Ovary (tissue), 9 donors: Measurements from ENCODE around the gene PPM1E. TPM values are rescaled to one million over a fixed set of nuclear protein-coding genes. Genes with fewer than 3 reads are reported as not detected.

Experiments
- DNase-seq, 5 donors: peaks; one replicate each; pipeline ENCODE4 v3.0.0-alpha.2; 2019 to 2020
- H3K27ac ChIP-seq, 2 donors: fragments of 200-600 bp; one replicate each; pipeline versions ENCODE4 v1.5.1 to v1.8.0; 2019 to 2022
- H3K27me3 ChIP-seq: fragments of 200-600 bp; one replicate; pipeline ENCODE4 v1.8.0; 2022
- H3K36me3 ChIP-seq: fragments of 200-600 bp; sonication (generic); one replicate; pipeline ENCODE4 v1.5.1; 2019
- H3K4me1 ChIP-seq: one replicate; pipeline ENCODE4 v1.8.1; 2013; ENCODE audit warnings: mild to moderate bottlenecking, moderate library complexity; ENCODE audit not compliant: insufficient read depth
- H3K4me3 ChIP-seq: fragments of 200-600 bp; sonication (generic); one replicate; pipeline ENCODE4 v1.5.1; 2017
- H3K9me3 ChIP-seq, 2 donors: fragments of 200-600 bp in 1 of 2; sonication (generic) in 1 of 2; one replicate each; pipeline versions ENCODE4 v1.5.1 to v1.8.1; 2013 to 2019; ENCODE audit warnings: mild to moderate bottlenecking in 1 of 2, moderate library complexity in 1 of 2
- EP300 ChIP-seq: sonication (generic); formaldehyde crosslinking; IDR thresholded peaks from one replicate; pipeline ENCODE4 v1.6.1; 2017; ENCODE audit warnings: antibody characterized with exemption
- POLR2A ChIP-seq: fragments of 450-650 bp; IDR thresholded peaks from one replicate; pipeline ENCODE4 v1.6.1; 2017; ENCODE audit warnings: antibody characterized with exemption, mild to moderate bottlenecking, moderate library complexity
- WGBS, 3 donors: extraction: QIAGEN DNeasy Blood & Tissue Kit in 1 of 3; methylation state at CpG; one replicate each; pipeline versions ENCODE4 v1.1.5 to v1.1.7; 2013 to 2017; 5-methylcytosine and 5-hydroxymethylcytosine counted together
- intact Hi-C, 4 donors: fragments of 100-400 bp; cut with DNase I; formaldehyde crosslinking; loops; one replicate each; pipeline versions ENCODE4 v1.11.0 to v1.15.1; 2022 to 2023
- polyA plus RNA-seq, 2 donors: library from polyadenylated mRNA; stranded (reverse); fragments of 200-250 nt in 1 of 2; fragments of 350-450 nt in 1 of 2; fragmentation: Illumina TruSeq in 1 of 2; extraction: RNeasy Lipid Tissue Mini Kit (QIAGEN cat#74804) in 1 of 2; gene quantifications; one replicate each; pipeline ENCODE4 v1.2.3, GENCODE V29; 2013 to 2014
- total RNA-seq, 7 donors: library from RNA; depleted of rRNA in 2 of 7; stranded (reverse); fragments of >200 nt in 2 of 7; fragmentation: NEBNext Ultra II Directional in 3 of 7; extraction: Animal tissue kit (Norgen Biotek cat#: 25700) in 3 of 7; gene quantifications; one replicate each; pipeline versions ENCODE4 v1.1.0 to v1.2.4, GENCODE V29; 2016 to 2023
- TF ChIP-seq, protein P1 (sequence below), 3 donors: fragments of 450-650 bp in 2 of 3; fragments of 200-600 bp in 1 of 3; IDR thresholded peaks; one replicate each; pipeline versions ENCODE4 v1.5.1 to v1.8.0; 2016 to 2022; ENCODE audit warnings: antibody characterized with exemption in 3 of 3, mild to moderate bottlenecking in 1 of 3
- donor health status: DM: no; HTN: no; CAD: no; lungs with moderate emphysema.
- donor health status: DM: no; HTN: no; CAD: no.
- donor health status: Bipolar disorder and iron deficiency.
- donor health status: DM: yes; HTN: yes; CAD: no.
- donor health status: DM: no; HTN: no; CAD: no.
- donor health status: DM: yes; HTN: yes; CAD: no.

Gene PPM1E
- total and polyA plus RNA-seq, 9 donors: 0.17 to 3.2 (median 0.47) TPM

DNA sequence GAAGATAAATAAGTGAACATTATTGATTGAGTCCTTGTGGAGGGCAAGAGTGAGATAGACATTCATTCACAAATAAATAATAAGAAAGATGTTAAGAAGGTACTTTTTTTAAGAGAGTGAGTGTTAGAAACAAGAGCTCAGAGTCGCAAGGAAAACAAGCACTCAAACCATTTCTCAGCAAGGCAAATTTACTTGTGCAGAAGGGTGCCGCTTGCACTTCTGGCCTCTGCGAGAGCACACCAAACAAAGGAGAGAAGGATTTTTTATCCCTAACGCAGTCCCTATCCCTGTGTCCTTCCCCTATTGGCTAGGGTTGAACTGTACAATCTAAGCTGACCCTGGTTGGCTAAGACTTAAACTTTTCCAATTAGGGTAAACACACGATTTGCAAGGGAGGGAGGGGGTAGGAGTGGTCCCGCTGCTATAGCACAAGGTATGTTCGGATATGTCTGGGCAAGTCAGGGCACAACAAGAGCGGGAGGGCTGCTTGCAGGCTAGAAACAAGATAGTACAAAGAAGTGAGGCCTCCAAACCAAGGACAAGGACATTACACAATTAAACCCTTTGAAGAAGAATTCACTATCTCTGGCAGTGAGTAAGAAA is 156.2 kb downstream of the PPM1E start:
- H3K4me3 ChIP-seq: no peak overlapping the region
- H3K27ac ChIP-seq: no peak overlapping the region
- H3K36me3 ChIP-seq: no peaks in the 10 kb centered on the region
- no peaks in the 10 kb centered on the region for H3K27me3 ChIP-seq
- intact Hi-C loops: no loop called here
- H3K9me3 ChIP-seq: no peaks in the 10 kb centered on the region
- no peak for DNase-seq
- WGBS, 3 donors: 88 to 91% (median 89%) methylated on average over 8 of the region's 8 CpGs
- TF ChIP-seq POLR2A (no peak), EP300 (no peak)
- TF ChIP-seq, protein P1, sequence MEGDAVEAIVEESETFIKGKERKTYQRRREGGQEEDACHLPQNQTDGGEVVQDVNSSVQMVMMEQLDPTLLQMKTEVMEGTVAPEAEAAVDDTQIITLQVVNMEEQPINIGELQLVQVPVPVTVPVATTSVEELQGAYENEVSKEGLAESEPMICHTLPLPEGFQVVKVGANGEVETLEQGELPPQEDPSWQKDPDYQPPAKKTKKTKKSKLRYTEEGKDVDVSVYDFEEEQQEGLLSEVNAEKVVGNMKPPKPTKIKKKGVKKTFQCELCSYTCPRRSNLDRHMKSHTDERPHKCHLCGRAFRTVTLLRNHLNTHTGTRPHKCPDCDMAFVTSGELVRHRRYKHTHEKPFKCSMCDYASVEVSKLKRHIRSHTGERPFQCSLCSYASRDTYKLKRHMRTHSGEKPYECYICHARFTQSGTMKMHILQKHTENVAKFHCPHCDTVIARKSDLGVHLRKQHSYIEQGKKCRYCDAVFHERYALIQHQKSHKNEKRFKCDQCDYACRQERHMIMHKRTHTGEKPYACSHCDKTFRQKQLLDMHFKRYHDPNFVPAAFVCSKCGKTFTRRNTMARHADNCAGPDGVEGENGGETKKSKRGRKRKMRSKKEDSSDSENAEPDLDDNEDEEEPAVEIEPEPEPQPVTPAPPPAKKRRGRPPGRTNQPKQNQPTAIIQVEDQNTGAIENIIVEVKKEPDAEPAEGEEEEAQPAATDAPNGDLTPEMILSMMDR (IDR thresholded peaks at IDR 0.05): no peak
- no peaks in the 10 kb centered on the region for H3K4me1 ChIP-seq

DNA sequence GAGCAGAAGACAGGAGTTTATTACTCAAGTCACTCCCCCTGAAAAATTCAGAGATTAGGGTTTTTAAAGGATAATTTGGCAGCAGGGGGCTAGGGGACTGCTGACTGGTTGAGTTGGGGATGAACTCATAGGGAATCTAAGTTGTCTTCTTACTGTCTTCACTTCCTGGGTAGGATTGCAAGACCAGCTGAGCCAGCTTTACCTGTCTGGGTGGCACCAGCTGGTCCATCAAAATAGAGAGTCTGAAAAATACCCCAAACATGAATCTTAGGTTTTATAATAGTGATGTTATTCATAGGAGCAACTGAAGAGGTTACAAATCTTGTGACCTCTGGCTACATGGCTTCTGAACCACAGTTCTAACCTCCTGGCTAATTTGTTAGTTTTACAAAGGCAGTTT is 157.9 kb downstream of the PPM1E start:
- TF ChIP-seq EP300 (no peak), POLR2A (no peak)
- TF ChIP-seq, protein P1 (IDR thresholded peaks at IDR 0.05): no peak
- Histone ChIP-seq H3K4me1 (no peaks in the 10 kb centered on the region), H3K27ac (no peak overlapping the region), H3K27me3 (no peaks in the 10 kb centered on the region), H3K36me3 (no peaks in the 10 kb centered on the region), H3K4me3 (no peak overlapping the region), H3K9me3 (no peaks in the 10 kb centered on the region)
- no peak for DNase-seq
- intact Hi-C loops: no loop called here

DNA sequence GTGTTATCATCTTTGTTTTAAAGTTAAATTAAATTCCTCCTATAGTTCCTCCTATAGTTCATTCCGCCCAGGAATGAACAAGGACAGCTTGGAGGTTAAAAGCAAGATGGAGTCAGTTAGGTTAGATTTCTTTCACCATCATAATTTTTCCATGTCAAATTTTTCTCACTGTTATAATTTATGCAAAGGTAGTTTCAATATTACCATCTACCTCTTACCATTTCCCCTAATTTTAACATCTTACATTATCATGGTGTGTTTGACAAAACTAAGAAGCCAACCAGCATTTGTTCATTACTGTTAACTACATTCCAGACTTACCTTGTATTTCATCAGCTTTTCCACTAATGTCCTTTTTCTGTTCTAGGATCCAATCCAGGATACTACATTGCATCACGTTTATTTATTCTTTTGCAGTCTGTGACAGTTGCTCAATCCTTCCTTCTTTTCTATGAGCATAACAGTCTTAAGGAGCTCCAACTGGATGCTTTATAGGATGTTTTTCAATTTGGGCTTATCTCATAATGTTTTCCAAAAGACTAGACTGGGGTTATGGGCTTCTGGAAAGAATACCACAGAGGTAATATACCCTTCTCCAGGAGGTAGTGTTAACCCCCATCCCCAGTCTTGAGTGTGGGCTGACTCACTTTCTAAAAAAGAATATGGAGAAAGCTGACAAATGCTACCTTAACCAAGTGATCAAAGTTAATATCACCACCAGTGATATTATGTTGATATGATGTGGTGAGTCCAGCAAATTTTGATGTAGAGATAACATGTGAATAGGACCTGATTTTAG is 158.5 kb downstream of the PPM1E start:
- no peaks in the 10 kb centered on the region for H3K27me3 ChIP-seq
- 58 to 66% (median 60%) methylated on average over 2 of the region's 2 CpGs for WGBS, 3 donors
- no peak overlapping the region for H3K27ac ChIP-seq
- TF ChIP-seq, protein P1 (IDR thresholded peaks at IDR 0.05): no peak
- TF ChIP-seq POLR2A (no peak), EP300 (no peak)
- intact Hi-C loops: no loop called here
- no peaks in the 10 kb centered on the region for H3K4me1 ChIP-seq
- H3K4me3 ChIP-seq: no peak overlapping the region
- no peaks in the 10 kb centered on the region for H3K36me3 ChIP-seq
- DNase-seq: no peak
- no peaks in the 10 kb centered on the region for H3K9me3 ChIP-seq

DNA sequence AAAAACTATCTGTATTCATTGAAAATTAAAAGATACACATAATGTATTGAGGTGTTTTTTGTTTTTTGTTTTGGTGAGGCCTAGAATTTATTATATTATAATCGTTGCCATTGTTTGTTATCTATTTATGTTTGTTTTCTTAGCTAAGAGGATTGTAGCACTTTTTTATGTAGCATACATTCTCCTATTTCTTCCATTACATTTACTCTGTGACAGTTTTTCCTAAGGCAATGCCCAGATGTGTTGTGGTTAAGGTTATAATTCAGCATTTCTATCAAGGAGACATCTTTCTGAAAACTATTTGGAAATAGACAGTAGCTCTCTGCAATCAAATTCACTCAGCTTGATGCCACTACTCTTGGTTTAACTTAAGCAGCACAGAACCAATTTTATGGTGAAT is 161.6 kb downstream of the PPM1E start:
- Histone ChIP-seq H3K4me3 (no peak overlapping the region), H3K27ac (no peak overlapping the region), H3K4me1 (no peaks in the 10 kb centered on the region), H3K36me3 (no peaks in the 10 kb centered on the region), H3K9me3 (no peaks in the 10 kb centered on the region), H3K27me3 (no peaks in the 10 kb centered on the region)
- 54 to 74% (median 61%) methylated on average over 1 of the region's 1 CpG for WGBS, 3 donors
- DNase-seq: no peak
- intact Hi-C loops: no loop called here
- TF ChIP-seq EP300: no peak
- no peak for TF ChIP-seq POLR2A
- TF ChIP-seq, protein P1 (IDR thresholded peaks at IDR 0.05): no peak
